HG02970 (cell line): ENCODE results near the gene ADH7.

Source experiments
- ATAC-seq: cut with Tn5 transposase; IDR thresholded peaks from one replicate; pipeline ENCODE4 v1.9.1; 2021; ENCODE audit warnings: mild to moderate bottlenecking, moderate library complexity, moderate number of reproducible peaks; ENCODE audit not compliant: unreplicated experiment, low FRiP score

Gene ADH7

DNA sequence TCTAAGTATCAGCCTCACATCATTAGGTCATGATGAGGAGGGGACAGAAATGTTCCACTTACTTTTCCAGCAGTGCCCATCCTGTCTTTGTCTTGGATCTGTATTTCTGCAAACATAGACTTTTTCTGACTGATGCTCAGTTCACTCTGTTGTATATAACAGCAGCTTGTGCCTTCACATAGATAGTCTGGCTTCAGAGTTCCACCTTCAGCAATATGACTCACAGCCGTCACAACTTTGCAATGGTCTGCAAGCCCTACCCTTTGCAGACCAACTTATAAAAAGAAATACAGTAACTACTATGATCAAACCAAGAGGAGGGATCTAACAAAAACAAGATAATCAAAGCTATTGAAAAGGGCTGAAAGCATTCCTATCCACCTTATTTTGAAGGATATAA lies at the start of gene ADH7:
ADH7 (minus strand) TSS at position 189 of the 400 bp plus-strand sequence; CDS start at position 80, 109 bp downstream.
- ATAC-seq, result no peak

DNA sequence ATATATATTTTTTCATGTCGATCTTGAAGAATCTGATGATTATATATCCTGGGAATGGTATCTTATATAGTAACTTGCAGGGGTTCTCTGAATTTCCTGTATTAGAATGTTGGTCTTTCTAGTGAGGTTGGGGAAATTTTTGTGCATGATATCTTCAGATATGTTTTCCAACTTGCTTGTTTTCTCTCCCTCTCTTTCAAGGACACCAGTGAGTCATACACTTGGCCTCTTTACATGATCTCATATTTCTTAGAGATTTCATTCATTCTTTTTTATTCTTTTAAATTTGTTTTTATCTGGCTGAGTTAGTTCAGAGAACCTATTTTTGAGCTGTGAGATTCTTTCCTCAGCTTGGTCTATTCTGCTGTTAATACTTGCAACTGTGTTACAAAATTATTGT lies 48.5 kb upstream of the ADH7 start:
- no peak for ATAC-seq

DNA sequence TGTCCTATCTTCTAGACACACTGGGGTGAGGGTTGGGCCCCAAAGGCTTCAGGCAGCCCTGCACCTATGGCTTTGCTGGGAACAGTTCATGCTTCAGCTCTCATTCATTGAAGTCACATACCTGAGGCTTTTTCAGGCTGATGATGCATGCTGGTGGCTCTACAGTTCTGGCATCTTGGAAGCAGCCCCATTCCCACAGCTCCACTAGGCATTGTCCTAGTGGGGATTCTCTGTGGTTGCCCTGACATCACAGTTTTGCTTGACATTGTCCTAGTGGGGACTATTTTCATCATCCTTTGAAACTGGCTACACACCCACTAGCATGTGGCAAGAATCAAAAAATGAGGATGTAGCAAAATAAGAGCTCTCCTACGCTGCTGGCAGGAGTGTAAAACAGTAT lies 38.0 kb upstream of the ADH7 start:
- no peak for ATAC-seq

DNA sequence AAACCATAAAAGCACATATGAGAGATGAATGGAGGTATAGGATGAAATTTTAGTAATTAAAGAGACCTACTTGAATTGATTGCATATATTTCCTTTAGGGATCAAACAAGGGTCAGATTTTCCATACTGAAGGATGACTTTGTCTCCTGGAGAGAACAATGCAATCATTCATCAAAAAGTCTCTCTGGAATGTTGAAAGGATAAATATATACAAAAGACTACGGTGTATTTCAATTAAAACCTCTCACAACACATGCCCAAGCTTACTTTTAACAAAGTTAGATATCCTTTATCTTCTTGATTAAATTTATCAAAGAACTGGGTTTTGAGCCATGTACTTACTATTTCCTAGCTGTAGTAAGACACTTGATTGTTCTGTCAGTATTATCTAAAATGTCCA lies 36.8 kb upstream of the ADH7 start:
- no peak for ATAC-seq

DNA sequence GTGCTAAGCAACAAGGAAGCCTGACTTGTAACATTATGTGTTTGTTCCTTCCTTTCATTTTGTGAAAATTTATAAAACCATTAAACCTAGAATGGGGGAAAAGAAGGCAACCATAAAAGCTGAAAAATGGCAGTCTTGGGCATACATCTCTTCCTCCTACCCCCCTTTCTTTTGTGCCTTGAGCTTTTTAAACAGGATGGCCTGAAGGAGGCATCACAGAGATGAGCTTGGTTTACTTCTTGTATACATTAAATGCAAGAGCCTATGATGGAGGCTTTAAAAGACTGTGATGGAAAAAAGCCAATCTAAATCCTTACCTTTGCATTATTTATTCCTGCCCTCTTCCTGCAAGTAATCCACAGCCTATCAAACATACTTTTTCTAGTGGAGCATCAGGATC lies 36.2 kb upstream of the ADH7 start:
- ATAC-seq, result no peak

DNA sequence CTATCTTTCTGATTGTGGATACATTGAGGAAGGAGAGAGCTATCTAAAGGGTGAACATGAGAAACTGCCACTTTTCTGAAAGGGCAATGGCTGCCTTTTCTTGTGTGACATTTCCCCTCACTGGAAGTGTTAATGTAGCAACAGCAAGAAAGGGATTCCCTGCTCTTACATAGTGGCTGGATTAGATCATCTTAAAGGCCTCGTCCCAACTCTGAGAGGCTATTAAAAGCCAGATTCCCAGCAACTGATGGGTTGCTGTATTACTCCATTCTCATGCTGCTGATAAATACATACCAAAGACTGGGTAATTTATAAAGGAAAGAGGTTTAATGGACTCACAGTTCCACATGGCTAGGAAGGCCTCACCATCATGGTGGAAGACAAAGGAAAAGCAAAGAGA lies 33.7 kb upstream of the ADH7 start:
- no peak for ATAC-seq

DNA sequence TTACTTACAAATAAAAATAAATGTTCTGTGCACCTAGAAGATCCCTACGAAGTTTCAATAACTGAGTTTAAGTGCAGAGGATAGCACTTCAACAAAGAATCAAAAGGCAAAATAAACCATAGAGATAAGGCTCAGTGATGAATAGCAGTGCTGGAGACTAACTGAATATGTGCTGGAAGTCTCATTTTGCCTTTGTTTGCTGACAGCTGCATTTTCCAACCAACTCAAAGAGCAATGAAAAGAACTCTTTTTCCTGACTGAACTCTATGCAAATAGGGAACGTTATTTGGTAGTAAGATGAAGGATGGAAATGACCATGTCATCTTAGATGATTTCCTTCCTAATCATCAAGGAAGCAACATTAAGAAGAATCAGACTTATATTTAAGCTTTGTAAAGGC lies 32.7 kb upstream of the ADH7 start:
- no peak for ATAC-seq

DNA sequence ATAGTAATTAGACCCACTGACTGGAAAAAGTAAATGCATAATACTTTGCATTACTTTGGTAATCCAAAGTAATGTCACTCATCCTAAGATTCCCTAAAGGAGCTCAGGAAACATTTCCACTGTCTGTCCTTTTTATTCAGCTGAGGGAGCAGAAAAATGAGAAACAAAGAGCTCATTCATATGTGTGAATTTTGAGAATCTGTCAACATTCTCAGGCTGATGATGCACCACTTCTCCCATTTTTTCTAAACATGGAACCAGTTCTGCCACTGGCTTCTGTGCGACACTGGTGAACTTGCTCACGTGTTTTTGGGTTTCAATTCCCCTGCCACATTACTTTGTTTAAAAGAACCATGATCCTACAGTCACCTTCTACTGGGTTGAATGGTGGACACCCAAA lies 28.4 kb upstream of the ADH7 start:
- no peak for ATAC-seq

DNA sequence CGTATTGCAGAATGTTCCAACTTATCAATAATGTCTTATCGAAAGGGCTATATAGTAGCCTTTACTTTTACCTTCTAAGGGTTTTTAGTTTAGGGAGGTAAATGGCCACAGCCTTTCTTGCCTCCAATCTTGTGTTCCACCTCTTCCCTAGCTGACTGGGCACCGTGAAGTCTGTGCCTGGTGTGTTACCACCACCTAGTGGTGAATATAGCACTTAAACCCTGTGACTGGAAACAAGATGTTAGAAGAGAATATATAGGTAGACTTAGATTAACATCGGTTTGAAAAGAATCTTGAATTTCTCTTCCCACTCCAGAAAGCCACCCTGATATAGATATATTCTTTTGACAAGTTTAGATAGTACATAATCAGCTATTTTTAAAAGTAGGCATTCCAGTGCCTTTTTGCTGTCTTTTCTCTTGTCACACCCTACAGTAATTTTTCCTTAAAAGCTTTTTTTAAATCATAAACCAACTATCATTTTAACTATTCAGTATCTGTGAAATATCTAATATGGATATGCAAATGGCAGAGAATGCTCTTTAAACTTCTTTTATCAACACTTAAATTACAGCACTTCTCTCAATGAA lies 27.8 kb upstream of the ADH7 start:
- ATAC-seq, result no peak

DNA sequence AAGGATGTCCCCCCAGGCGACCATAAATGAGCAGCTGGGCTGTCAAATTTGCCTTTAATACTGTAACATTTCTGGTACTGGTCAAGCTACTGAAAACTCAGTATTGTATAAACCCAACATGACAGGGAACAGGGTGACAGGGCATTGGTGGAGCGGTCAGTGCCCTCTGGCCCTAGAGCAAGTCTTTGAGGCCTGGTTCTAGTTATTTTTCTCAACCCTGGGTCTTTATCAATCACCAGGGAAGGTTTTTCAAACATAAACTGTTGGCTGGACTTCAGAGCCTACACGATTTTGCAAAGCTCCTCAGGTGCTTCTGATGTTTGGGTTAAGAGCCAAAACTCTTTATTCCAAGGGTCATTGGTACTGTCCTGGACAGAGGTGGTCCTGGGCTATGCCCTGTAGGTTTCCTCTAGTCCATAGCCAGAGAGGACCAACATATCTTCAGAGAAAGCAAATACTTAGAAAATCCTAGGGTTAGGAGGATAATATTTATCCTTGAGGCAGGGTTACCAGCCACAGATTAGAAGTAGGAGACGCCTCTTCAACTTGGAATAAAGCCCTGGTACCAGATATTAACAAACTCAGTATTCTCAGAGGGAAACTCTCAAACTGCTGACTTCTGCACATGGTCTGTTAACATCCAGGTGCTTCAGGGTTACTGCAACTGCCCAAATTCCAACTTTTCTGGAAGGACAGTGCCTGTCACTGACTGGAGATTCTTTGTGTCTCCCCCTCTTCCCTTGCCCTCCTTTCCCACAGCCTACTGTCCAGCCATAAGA lies 26.7 kb upstream of the ADH7 start:
- no peak for ATAC-seq

DNA sequence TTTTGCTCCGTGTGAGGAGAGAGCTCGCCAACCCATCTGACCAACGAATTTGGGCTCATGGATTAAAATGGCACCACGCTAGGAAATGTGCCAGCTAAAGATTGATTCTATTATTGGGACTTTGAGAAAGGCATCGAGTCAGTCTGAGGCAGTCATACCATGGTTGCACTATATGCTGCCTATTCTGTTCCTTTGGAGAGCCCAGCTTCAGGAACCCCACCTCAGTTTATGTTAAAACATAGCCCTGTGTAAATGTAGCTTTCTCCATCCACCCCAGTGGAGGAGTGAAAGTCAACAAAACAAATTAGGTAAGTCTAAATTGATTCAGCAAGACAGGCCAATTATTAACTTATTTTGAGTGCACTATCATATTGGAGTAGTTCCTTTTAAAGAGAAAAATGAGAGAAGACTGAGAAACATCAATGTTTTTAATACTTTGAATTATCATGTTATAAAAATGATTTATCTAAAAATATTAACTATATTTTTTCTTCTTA lies 24.5 kb upstream of the ADH7 start:
- ATAC-seq, result no peak

DNA sequence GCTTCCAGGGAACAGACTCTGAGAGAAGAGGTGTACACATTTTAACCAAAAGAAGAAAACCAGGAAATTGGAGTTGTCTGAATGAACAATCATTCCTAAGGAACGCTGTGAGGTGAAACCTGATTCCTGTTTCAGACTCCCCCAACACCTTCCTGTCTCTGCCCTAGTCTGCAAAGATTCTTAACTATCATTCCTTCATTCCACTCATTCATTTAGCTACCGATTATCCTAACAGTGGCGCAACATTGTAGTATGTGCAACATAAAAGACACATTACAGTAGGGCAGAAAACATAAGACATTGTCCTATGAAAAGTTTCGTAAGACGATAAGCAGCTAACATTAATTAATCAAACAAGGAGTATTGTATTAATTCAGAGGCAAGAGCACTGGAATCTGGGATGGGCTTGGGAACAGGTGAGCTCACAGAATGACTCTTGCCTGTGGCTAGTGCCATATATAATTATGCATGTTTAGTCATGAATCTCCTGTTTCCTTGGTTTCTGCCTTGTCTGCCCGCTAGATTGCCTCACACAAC lies 23.8 kb upstream of the ADH7 start:
- no peak for ATAC-seq

DNA sequence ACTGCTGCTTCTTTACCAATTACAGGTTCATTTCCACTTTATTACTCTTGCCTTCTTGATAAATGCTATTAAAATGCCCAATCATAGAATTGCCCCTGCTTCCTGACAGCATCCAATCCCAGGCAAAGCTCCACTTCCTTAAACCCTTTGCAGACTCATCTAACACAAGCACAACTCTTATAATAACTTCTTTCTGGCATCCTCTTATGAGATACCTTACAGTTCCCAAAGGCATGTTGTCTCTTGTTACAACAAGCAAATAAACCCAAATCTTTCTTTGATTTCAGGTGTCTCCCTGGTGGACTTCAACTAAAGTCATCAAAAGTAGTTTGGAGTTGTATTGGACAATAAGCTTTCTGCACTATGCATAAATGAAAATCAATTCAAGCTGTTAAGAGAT lies 22.5 kb upstream of the ADH7 start:
- ATAC-seq, result no peak

DNA sequence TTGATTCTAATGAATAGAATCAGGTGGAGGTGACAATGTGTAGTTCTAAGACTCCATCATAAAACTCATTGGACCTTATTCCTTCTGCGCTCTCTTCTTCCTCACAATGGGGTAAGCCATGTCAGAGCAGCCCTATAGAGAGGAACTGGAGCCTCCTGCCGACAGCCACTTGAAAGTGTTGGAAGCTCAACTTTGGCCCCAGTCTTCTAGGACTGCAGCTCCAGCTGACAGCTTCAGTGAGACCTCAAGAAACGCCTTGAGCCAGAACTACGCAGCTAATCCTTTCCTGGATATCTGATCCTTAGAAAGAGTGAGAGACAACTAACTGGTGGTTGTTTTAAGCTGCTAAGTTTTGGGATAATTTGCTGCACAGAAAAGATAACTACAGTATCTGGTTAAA lies 22.1 kb upstream of the ADH7 start:
- no peak for ATAC-seq

DNA sequence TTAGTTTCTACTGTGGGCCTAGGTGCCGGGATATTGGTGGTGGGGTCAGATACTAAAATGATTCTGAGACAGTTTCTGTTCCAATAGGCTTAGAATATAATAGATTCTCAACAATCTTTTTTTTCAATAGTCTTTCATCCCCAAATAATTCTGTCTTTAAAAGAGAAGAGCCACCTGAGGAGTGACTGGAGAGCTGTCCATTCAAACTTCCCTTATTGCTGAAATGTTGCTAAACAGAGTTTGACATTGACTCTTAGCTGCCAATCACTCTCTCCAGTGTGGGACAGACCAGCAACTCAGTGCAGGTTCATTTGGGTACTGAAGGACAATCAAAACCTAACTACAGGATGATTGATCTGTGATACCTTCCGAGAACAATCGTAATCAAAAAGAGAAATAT lies 12.4 kb upstream of the ADH7 start:
- ATAC-seq, result no peak

DNA sequence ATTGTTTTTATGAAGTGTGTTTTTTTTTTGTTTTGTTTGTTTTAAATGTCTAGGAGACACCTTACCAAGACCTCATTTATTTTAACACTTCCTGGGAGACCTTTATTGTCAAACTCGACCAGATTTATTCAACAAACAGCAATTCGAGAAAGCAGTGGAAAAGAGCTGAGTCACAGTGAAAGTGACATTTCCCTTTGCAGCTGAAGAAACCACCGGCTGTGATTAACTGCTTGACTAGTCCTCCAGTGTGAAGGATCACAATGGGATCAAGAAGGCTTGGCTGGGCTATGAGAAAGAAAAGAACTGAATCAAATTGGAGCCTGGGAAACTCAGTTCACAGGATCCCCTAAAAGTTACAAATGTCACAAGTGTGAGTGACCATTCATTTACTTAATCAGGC lies 11.9 kb upstream of the ADH7 start:
- ATAC-seq, result no peak

DNA sequence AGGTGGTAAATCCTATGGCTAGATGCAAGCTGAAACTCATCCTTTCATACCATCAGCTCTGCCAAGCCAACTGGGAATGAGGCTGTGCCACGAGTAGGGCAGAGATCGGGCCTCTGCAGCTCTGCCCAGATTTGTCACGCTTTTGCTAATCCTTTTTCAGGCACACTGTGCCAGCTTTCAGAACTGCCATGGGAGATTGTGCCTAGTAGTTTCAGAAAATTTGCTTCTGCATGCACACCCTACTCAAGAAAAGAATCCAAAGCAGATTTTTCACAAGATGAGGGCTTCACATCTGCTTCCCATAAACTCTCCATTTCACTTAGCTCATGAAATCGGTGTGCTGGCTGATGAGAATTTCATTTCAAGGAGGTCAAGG lies 3.3 kb upstream of the ADH7 start:
- ATAC-seq, result no peak

DNA sequence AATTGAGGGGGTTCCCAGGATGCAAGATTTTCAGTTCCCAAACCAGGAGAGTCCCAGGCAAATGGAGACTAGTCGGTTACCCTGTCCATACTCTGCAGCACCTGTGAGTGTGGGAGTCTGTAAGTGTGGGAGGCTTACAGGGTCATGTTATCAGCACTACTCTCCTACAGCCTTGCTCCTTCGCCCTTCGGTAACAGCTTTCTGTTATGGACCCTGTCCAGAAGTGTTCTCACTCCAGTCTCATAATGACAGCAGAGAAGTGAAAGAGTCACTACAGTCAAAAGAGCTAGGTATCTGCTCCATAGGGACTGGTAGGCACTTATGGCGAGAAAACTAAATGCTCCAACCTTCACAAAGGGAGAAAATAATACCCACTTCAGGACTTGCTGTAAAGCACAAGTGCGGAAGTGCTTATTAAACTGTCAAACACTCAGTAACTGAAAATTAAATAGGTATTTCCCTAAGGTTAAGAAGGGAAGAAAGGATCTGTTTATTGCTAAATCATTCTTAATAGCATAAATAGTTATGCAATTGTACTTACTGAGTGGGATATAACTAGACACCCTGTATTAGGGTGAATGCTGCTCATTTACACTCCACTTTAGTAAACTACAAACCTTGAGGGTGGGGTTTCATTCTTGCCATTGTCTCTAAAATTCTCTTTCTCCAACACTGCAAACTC lies 2.7 kb upstream of the ADH7 start:
- ATAC-seq, result no peak

DNA sequence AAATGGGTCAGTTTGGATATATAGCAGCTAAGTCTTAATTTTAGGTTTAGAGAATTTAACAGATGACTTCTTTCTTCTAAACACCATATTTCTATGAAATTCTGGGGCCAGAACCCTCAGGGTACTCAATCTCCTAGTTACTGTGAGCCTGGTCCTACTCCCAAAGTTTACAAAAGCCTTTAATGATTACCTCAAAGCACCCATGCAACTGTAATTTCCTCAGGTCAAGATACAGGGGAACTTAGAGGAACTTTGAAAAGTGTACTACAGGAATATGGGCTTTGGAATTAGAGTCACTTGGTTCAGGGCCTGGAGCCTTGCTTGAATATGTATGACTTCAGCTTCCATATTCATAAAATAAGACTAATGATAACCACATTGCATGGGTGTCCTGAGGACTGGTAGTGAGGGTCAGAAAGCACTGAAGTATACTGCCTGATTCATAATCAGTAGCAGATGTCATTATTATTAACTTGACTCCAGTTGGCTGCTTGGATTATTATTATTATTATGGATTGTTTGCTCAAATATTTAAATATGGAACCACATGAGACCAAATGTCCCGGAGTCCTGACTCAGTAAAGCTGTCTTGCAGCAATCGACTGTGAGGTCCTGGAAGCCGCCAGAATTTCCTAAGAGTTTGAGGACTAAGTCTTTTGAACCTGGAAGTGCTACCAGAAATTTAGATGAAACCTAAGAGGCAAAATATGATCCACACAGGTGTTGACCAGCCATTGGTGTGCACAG lies 2.0 kb upstream of the ADH7 start:
- ATAC-seq, result no peak

DNA sequence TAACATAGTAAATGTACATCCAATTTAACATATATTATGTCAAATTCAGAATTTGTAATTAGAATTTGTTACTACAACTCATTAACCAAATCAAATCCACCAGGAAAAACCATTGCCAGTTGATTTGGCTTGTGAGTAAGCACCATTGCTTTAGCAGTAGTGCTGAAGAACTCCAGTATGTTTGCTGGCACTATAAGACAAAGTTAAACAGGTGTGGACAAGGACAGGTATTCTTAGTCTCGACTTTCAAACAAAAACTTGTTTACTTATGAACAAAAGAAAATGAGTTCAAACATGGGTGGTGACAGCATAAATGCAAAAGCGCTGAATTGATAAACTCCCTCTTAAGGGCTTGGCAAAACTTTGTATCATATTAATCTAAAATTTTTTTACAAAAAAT lies 1.3 kb upstream of the ADH7 start:
- ATAC-seq, result no peak

DNA sequence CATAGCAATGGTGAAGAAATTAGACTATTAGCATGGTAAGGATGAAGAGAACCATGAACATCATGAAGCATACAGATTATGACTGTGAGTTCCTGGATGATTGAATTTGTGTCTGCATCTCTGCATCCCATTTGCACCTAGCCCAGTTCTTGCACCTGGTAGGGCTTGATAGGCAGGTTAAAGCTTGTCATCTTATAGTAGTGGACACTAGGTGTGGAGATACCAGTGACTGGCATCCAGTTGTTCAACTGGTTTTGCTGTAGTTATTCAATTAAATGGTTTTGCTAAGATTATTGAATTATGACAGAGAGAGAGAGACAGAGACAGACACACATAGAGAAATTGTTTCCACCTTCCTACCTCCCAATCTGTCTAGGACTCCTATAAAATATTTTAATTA lies 5.0 kb downstream of the ADH7 start:
- no peak for ATAC-seq
